Measurements from ENCODE around the gene GLIPR1. TPM values are rescaled to one million over a fixed set of nuclear protein-coding genes. Genes with fewer than 3 reads are reported as not detected.
"Not testable (repeated sequence)": the region's sequence is repeated elsewhere in the genome, so short reads cannot be mapped to it uniquely, and the experiment has no call there.

Gene GLIPR1
- total and polyA plus RNA-seq, 4 donors: 3.7 to 33.8 (median 19.8) TPM

DNA sequence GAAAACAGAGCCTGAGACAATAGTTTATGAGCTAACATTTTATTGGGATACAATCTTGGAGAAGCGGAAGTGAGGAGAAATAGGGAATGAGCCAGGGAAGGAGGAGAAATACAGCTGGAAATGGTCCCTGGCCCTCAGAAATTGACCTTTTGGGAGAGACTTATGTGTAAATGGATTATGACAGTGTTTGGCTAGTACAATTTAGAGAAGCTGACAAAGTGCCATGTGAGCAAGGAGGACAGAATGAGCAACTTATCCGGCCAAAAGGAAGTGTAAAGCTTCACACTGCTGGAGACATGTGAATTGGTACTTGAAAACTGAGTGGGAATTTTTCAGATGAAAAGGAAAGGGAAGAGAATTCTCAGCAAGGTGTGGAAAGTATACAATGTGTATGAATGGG, 2.9 kb downstream of the GLIPR1 start:
- no peak for DNase-seq
- no peaks in the 10 kb centered on the region for H3K27me3 ChIP-seq (ENCODE audit: control insufficient read depth in 3 of 3, insufficient read depth in 3 of 3, low read length in 2 of 3)
- TF ChIP-seq, protein P1, sequence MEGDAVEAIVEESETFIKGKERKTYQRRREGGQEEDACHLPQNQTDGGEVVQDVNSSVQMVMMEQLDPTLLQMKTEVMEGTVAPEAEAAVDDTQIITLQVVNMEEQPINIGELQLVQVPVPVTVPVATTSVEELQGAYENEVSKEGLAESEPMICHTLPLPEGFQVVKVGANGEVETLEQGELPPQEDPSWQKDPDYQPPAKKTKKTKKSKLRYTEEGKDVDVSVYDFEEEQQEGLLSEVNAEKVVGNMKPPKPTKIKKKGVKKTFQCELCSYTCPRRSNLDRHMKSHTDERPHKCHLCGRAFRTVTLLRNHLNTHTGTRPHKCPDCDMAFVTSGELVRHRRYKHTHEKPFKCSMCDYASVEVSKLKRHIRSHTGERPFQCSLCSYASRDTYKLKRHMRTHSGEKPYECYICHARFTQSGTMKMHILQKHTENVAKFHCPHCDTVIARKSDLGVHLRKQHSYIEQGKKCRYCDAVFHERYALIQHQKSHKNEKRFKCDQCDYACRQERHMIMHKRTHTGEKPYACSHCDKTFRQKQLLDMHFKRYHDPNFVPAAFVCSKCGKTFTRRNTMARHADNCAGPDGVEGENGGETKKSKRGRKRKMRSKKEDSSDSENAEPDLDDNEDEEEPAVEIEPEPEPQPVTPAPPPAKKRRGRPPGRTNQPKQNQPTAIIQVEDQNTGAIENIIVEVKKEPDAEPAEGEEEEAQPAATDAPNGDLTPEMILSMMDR (IDR thresholded peaks at IDR 0.05; ENCODE audit: control extremely low read depth, extremely low read depth): no peak
- H3K27ac ChIP-seq (ENCODE audit: low read depth in 1 of 2, low read length in 1 of 2): no peak overlapping the region
- no peak overlapping the region for H3K9ac ChIP-seq (ENCODE audit: insufficient read depth in 1 of 2, low read length in 2 of 2)
- no peak for ATAC-seq (ENCODE audit: insufficient read depth, low FRiP score)
- H3K4me1 ChIP-seq (ENCODE audit: control insufficient read depth in 5 of 5, insufficient read depth in 5 of 5, low read length in 5 of 5): peaks cover 0 to 4% (median 2%) of the 10 kb centered on the region in 5 donors
- WGBS, 2 donors: 43 to 53% methylated on average over 2 of the region's 2 CpGs
- no peak overlapping the region for H3K4me3 ChIP-seq
- no peaks in the 10 kb centered on the region for H3K9me3 ChIP-seq (ENCODE audit: control insufficient read depth in 4 of 4, insufficient read depth in 3 of 4, low read length in 3 of 4)
- H3K36me3 ChIP-seq (ENCODE audit: control insufficient read depth in 4 of 4, insufficient read depth in 4 of 4, low read length in 4 of 4): no peaks in the 10 kb centered on the region

DNA sequence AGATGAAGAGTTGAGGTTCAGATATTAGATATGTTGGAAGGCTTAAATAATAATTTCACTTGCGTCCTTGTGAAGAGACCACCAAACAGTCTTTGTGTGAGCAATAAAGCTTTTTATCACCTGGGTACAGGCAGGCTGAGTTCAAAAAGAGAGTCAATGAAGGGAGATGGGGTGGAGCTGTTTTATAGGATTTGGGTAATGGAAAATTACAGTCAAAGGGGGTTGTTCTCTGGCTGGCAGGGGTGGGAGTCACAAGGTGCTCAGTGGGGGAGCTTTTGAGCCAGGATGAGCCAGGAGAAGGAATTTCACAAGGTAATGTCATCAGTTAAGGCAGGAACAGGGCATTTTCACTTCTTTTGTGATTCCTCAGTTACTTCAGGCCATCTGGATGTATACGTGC, 3.9 kb downstream of the GLIPR1 start:
- not testable (repeated sequence) for H3K36me3 ChIP-seq (ENCODE audit: control insufficient read depth in 4 of 4, insufficient read depth in 4 of 4, low read length in 4 of 4); H3K4me1 ChIP-seq (ENCODE audit: control insufficient read depth in 5 of 5, insufficient read depth in 5 of 5, low read length in 5 of 5); H3K4me3 ChIP-seq; ATAC-seq (ENCODE audit: insufficient read depth, low FRiP score); DNase-seq; H3K9me3 ChIP-seq (ENCODE audit: control insufficient read depth in 4 of 4, insufficient read depth in 3 of 4, low read length in 3 of 4); H3K27ac ChIP-seq (ENCODE audit: low read depth in 1 of 2, low read length in 1 of 2); H3K9ac ChIP-seq (ENCODE audit: insufficient read depth in 1 of 2, low read length in 2 of 2); H3K27me3 ChIP-seq (ENCODE audit: control insufficient read depth in 3 of 3, insufficient read depth in 3 of 3, low read length in 2 of 3)
- WGBS, 2 donors: 94 to 96% methylated on average over 2 of the region's 2 CpGs

DNA sequence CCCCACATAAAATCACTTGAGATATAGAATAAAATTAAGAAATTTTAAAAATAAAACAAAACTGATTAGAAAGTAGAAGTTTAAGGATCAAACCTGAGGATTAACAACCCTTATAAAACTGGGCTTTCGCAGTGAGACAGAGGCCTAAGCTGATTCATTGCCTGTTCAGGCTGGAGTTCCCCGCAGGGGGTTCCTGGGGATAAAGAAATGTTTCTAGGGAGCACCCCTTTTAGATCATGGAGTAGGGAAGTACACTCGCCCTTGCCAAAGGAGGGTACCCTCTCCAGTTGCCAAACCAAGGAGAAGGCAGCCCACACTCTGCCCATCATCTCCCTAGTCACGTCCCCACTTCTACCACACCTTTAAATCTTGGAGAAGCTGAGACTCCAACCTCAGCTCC, 6.8 kb downstream of the GLIPR1 start:
- Histone ChIP-seq H3K9ac (ENCODE audit: insufficient read depth in 1 of 2, low read length in 2 of 2) (no peak overlapping the region), H3K4me1 (ENCODE audit: control insufficient read depth in 5 of 5, insufficient read depth in 5 of 5, low read length in 5 of 5) (no peaks in the 10 kb centered on the region), H3K9me3 (ENCODE audit: control insufficient read depth in 4 of 4, insufficient read depth in 3 of 4, low read length in 3 of 4) (no peaks in the 10 kb centered on the region), H3K4me3 (no peak overlapping the region), H3K27ac (ENCODE audit: low read depth in 1 of 2, low read length in 1 of 2) (no peak overlapping the region), H3K27me3 (ENCODE audit: control insufficient read depth in 3 of 3, insufficient read depth in 3 of 3, low read length in 2 of 3) (no peaks in the 10 kb centered on the region), H3K36me3 (ENCODE audit: control insufficient read depth in 4 of 4, insufficient read depth in 4 of 4, low read length in 4 of 4) (peaks cover 0 to 1% (median 0%) of the 10 kb centered on the region in 4 donors)
- TF ChIP-seq, protein P1 (IDR thresholded peaks at IDR 0.05; ENCODE audit: control extremely low read depth, extremely low read depth): no peak
- DNase-seq (no peak), ATAC-seq (ENCODE audit: insufficient read depth, low FRiP score) (no peak)
- WGBS, 2 donors: 93 to 95% methylated on average over 4 of the region's 4 CpGs

DNA sequence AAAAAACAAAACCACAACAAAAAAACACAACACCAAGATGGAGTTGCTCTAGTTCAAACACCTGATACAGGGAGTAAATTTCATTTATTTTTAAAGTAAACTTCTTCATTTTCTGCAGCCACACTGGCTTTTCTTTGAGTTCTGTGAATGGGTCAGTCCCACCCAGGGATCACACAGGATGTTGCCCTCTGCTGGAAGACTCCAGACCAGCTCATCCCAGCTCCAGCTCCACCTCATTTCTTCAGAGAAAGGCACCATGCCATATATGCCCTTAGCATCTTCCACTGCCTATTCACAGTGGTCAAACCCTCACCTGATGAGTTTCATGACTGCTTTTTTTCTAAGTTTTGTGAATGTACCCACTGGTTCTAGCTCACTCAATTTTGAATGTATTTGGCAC, 8.0 kb downstream of the GLIPR1 start:
- Histone ChIP-seq H3K4me1 (ENCODE audit: control insufficient read depth in 5 of 5, insufficient read depth in 5 of 5, low read length in 5 of 5) (no peaks in the 10 kb centered on the region), H3K4me3 (no peak overlapping the region), H3K36me3 (ENCODE audit: control insufficient read depth in 4 of 4, insufficient read depth in 4 of 4, low read length in 4 of 4) (peaks cover 0 to 3% (median under 1%) of the 10 kb centered on the region in 4 donors), H3K9me3 (ENCODE audit: control insufficient read depth in 4 of 4, insufficient read depth in 3 of 4, low read length in 3 of 4) (no peaks in the 10 kb centered on the region), H3K27ac (ENCODE audit: low read depth in 1 of 2, low read length in 1 of 2) (no peak overlapping the region), H3K27me3 (ENCODE audit: control insufficient read depth in 3 of 3, insufficient read depth in 3 of 3, low read length in 2 of 3) (no peaks in the 10 kb centered on the region), H3K9ac (ENCODE audit: insufficient read depth in 1 of 2, low read length in 2 of 2) (no peak overlapping the region)
- TF ChIP-seq, protein P1 (IDR thresholded peaks at IDR 0.05; ENCODE audit: control extremely low read depth, extremely low read depth): no peak
- ATAC-seq (ENCODE audit: insufficient read depth, low FRiP score): no peak
- peak in 1 of 3 donors; percentile 16 for DNase-seq

Data from lung (tissue), 12 donors.